HG02623 (cell line): ENCODE measurements around the gene SERPINA9.
"Not testable (repeated sequence)": the region's sequence is repeated elsewhere in the genome, so short reads cannot be mapped to it uniquely, and the experiment has no call there.

Experiments used
- ATAC-seq: cut with Tn5 transposase; IDR thresholded peaks from one replicate; pipeline ENCODE4 v1.9.1; 2021; ENCODE audit warnings: moderate library complexity; ENCODE audit not compliant: unreplicated experiment

The SERPINA9 gene

DNA sequence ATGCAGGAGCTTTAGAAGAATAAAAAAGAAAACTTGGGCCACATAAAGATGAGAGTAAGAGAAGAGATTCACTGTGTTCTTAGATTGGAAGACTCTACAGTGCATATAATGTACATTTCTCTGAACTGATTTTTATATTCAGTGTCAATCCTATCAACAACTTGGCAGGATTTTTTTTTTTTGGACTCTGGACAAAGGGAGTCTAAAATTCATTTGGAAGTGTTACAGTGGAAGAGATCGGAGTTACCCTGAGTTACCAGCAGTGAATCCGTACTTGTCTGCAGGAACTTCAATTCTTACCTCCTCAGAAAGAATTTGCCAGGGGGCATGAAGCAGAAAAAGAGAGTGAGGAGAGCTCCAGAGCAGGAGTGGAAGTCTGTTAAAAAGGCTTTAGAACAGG lies 47.4 kb downstream of the SERPINA9 start:
- ATAC-seq = no peak

- no peak for ATAC-seq
These were observed 48.9 kb downstream of the SERPINA9 start for GRCh38 chr14:94427016-94427613.

GRCh38 chr14:94426526-94426925 lies 49.5 kb downstream of the SERPINA9 start:
- no peak for ATAC-seq

GRCh38 chr14:94424371-94424770 lies 51.6 kb downstream of the SERPINA9 start:
- ATAC-seq = no peak

GRCh38 chr14:94423453-94424056 lies 52.4 kb downstream of the SERPINA9 start:
- ATAC-seq = no peak

DNA sequence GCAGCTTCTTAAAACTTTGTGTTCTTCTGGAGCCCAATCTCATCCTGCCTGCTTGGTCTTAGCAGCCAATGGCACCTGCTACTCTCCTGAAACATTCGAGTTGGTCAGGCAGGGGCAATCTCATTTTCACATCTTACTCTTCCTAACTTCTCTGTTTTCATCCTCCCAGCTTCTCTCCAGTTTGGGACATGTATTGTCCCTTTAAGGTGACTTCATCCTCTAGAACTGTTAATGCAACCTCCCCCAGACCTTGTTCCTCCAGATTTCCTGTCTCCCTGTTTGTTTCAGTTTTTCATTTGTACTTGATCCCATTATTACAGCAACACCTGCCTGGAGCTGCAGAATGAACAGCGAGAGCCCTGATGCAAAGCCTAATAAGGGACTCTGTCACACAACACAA lies 54.7 kb downstream of the SERPINA9 start:
- no peak for ATAC-seq

- not testable (repeated sequence) for ATAC-seq
These were observed 58.3 kb downstream of the SERPINA9 start for GRCh38 chr14:94417497-94418205.
